Stimulated activated naive CD4-positive, alpha-beta T cell (primary cell): ENCODE data around the gene CDKAL1.
"Not testable (repeated sequence)": the region's sequence is repeated elsewhere in the genome, so short reads cannot be mapped to it uniquely, and the experiment has no call there.

Experiments used
- DNase-seq, 6 experiments: peaks; one replicate each; lab custom pipeline; 2025; lab: John Stamatoyannopoulos, UW

The CDKAL1 gene

DNA sequence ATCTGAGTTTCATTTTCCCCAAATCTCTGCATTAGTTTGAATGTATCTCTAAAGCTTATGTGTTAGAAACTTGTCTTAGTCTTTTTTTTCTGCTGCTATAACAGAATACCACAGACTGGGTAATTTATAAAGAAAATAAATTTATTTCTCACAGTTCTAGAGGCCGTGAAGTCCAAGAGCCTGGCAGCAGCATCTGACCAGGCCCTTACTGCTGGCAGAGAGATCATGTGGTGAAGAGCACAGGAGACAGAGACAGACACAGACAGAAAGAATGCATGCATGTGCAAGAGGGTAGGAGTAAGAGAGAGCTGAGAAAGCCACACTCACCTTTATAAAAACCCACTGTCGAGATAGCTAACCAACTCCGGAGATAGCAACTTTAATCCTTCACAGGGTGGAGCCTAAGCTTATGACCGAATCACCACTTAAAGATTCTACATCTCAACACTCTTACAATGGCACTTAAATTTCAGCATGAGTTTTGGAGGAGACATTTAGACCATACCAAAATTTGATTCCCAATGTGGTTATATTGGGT, 646.6 kb downstream of the CDKAL1 start:
- no peak for DNase-seq

DNA sequence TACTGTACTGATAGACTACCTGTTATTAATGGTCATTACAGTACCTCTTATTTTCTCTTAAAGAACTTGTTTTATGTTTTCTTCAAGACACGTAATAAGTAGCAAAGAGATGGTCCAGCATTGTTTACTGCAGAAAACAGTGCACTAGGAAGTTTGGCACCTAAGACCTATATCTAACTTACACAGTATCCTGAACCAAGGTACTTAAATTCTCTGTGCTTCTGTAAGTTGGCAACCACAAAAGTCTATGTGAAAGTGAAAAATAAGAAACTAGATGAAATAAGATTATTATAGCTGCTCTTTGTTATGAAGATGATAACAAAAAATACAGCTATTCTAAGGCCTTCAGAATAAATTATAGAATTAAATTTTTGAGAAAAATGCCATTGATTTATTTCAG, 647.6 kb downstream of the CDKAL1 start:
- no peak for DNase-seq

DNA sequence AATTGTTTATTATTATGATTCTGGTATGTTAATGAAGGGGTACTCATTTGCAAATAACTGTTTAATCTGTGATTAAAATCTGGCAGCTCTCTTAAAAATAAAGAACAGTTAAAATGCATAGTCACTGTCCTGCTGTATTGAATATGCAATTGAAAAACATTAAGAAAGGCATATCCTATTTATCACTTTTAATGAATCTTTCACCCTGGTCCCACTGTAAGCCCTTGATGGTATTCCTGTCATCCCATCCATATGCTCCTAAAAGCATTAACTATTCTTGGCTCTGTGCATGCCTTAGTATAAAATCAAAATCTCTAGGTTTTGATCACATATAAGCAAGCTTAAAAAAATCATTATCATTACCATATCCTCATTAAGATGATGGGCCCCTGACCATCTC, 648.3 kb downstream of the CDKAL1 start:
- DNase-seq: no peak

DNA sequence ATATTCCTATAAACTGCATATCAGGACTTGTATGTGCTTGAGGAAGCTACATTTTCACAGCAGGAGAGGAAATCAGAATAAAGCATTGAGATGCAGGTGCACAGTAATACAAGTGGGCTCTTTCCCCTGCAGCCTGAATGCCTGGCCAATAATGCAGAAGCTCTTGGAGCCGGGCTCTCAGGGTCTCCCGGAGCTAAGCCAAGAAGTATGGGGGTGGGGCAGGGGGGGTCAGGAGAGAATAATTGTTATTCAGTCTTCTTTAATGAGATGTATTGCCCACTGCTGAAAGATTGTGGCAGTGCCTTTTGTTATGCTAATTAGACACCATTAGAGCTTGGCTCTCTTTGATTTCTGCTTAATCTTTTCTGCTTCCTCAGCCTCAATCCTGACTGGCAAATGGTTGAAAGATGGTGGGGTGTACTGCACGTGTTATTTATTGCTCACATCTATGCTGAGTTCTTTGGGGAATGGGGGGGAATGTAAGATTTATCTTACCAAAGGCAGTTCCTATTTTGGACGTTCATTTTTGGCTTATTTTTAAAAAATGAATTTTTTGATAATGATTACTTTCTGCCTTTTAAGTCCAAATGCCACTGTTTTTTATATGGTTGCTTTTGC, 651.7 kb downstream of the CDKAL1 start:
- DNase-seq: no peak

DNA sequence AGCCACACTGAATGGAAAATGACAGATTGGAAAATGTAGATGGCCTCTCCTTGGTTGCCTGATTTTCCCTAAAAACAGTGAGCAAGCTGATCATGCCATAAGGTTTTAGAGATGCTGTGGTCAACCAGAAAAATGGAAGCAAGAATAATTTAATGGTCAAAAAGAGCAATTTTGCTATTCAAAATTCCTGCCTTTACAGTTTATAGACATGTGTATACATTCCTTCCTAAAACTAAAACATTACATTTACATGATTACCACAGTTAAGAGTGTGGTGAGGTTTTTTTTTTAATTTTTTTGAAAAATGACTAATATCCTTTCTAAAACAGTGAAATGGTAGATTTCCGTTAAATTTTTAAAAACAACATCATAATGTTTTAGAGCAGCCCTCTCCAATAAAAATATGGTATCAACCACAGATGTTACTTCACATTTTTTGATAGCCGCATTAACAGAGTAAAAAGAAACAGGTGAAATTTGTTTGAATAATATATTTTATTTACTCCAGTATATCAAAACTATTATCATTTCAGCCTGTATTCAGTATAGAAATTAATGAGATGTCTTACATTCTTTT, 652.3 kb downstream of the CDKAL1 start:
- DNase-seq: no peak

DNA sequence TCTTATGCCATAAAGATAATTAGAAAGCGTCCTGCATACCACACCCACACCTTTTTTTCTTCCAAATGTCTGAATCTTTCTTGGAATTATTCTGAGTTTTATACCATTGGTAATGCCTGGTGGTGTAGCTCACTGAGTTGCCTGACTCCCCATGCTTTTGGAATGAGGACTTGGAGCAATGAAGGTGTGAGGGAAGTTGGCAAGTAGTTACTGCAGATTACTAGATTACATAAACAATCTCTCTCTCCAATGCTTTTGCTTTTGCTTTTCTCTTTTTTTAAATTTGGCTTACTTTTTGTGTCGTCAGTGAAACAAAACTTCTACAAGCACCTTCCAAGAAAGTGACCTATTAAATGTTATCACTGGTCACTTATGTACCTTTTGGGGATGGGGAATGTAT, 653.2 kb downstream of the CDKAL1 start:
- no peak for DNase-seq

DNA sequence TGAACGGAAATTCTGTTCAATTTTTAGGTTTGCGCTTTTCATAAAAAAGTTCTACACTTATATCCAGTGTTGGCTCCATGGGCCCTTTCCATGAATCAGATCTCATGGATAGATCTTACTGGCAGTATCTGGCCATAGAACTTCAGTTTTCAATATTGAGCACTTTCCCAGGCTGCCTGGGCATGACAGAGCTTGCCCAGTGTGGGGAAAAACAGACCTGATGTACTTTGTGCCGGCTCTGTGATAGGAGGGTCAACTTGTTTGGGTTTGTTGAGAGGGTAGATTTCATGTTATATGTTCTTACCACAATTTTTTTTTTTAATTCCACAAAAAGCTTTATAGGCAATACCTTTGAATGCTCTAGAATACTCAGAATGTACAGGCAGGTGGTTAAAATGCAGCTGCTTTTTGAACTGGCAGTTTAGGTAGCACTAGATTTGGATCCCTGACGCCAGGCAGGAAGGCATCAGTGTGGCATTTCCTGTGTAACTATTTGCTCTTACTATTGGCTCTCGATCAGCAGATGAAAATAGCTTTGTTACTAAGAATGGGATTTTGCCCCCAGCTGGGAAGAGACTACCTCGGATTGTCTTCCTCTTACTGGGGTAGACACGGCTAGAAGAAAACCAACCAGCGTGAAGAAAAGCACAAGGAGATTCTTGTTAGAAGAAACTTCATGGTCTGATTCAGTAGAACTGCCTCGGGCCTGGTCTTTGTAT, 654.4 kb downstream of the CDKAL1 start:
- no peak for DNase-seq

DNA sequence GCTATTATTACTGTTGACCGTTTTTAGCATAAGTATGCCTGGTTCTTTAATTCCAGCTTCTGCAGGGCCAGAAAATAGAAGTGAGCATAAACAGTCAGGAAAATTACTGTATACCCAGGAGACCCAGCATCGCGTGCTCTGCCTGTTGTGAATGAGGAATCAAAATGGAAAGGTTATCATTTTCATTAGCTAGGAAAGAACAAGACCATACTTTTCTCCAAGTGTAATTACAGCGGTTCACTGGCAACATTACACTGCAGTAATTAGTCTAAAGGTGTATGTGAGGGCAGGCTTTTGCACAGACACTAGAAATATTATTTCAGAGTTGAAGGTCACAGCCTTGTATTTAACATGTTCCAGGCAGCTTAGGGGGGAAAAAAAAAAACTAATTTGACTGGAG, 655.5 kb downstream of the CDKAL1 start:
- DNase-seq: no peak

DNA sequence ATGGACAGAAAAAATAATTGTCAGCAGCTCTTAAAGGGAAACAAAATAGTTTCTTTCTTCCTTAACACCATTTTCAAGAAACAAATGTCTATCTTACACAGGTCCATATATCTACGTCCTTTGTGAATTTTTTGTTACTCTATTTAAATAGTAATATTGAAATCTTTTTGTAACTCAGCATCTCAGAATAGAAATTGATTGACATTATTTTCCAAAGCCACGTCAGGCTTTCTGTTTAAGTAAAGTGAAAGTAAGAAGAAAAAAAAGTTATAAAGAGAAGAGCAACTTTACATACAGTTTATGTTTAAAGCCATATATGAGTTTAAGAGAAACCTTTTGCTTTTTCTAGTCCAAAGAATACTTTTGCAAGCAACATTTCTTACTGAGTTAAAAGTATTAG, 656.4 kb downstream of the CDKAL1 start:
- DNase-seq: no peak

DNA sequence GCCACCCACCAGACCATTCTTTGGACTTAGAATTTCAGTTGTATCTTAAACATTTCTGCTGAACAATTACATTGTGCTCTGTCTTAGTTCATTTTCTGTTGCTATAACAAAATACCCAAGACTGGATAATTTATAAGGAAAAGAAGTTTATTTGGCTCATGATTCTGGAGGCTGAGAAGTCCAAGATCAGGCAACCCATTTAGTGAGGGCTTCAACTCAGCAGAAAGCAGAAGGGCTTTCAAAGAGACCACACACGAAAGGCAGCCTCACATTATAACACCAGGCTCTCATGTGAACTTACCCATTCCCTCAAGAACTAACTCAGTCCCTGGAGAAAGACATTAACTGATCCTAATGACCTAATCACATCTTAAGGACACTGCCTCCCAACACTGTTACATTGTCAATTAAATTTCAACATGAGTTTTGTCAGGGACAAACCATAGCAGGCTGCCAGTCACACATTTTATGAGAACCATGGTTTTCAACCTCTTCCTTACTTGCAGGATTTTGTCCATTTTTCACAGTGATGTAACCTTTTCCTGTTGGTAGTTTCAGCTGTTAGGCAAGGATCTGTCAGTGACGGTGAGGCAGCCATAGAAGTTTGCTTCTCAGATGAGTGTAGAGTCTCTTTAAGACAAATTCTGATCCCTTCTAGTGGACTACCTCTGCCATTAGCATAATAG, 659.7 kb downstream of the CDKAL1 start:
- no peak for DNase-seq

DNA sequence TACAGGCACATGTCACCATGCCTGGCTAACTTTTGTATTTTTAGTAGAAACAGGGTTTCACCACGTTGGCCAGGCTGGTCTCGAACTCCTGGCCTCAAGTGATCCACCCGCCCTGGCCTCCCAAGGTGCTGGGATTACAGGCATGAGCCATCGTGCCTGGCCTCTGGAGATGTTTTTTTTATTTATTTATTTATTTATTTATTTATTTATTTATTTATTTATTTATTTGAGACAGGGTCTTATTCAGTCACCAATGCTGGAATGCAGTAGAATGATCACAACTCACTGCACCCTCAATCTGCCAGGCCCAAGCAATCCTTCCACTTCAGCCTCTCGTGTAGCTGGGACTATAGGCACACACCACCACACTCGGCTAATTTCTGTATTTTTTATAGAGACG, 661.0 kb downstream of the CDKAL1 start:
- not testable (repeated sequence) for DNase-seq

DNA sequence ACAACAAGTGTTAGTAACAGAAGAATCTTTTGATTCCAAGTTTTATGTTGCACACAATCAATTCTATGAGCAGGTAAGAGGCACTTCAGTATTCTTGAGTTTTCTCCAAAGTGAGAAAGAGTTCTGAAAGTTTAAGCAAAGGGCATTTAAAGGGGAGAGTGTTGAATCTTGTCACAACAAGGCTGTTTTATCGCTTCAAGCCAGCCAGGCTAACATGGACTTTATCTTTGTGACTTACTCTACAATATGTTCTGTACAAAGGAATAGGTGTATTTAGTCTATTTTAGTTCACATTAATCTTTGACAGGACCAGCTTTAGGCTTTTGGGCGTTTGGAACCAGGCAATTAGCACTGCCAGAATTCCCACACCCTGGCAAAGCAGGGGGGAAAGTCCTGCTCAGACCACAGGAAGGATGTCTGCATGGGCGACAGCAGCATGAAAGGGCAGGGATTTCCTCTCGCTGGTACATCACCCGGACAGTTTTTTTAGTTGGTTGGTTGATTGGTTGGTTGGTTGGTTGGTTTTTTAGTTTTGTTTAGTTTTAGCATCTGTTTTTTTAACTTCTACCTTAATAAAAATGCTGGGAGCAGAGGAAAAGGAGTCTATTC, 663.9 kb downstream of the CDKAL1 start:
- DNase-seq: no peak

DNA sequence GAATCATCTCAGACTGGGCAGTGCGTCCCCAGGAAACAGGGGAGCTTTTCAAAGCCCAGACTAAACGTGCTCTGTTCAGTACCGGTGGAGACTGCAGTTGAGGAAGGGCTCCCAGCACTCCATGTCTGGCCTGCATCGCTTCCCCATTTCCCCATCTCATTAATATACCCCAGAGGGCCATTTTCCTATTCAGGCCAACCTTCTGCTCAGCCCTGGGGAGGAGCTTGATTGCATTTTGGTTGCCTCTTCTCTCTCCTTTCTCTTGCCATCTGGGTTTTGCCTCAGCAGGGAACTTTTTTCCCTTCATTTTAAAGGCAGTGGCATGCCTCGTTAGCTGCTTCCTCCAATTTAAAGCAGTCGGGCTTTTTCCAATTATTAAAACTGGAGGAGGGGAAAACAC, 665.0 kb downstream of the CDKAL1 start:
- DNase-seq: no peak

DNA sequence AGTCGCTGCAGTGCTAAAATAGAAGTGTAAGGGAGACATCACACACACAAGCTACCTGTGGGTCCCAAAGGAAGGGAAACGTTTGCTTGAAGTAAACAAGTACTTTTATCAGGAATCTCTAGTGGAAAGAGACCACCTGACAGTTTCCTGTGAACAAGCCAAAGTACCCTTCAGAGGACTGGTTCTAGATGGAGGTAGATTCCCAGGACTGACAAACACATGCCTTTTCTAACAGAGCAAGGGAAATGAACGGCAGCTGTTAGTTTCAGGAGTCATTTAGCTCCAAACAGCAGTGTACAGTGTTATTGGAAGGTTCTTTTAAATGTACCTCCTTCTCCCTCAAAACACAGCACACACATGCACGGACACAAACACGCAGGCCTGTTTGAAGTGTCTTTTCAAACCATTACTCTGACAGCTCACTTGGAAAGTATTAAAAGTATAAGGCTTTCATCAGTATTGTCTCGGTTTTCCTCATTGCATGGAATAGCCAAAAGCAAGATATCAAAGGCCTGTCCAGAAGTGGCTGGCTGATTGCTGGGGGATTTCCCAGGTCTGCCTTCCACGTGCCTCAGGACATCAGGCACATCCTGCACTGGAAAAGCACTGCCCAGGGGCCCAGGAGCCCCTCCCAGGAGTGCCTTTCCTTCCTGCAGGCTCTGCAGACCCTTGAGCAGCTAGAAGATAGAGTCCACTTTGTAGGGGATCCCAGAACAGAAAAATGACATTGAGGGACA, 666.0 kb downstream of the CDKAL1 start:
- DNase-seq: no peak

DNA sequence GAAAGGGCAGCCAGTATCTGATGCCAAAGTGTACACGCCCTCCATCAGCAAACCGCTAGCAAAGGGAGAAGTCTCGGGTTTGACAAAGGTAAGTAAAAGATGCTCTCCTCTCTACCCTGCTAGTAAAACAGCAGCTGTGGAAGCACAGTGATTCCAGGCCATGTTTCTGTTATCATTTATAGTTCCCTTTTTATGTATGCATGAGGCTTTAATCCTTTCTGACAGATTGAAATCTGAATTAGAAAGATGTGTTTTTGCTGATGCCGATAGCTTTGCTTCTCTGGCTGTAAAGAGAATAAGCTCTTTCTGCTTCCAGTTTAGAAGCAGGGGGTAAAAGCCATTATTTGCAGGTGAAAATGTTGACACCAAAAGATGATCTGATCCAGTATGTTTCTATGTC, 666.9 kb downstream of the CDKAL1 start:
- DNase-seq: no peak

DNA sequence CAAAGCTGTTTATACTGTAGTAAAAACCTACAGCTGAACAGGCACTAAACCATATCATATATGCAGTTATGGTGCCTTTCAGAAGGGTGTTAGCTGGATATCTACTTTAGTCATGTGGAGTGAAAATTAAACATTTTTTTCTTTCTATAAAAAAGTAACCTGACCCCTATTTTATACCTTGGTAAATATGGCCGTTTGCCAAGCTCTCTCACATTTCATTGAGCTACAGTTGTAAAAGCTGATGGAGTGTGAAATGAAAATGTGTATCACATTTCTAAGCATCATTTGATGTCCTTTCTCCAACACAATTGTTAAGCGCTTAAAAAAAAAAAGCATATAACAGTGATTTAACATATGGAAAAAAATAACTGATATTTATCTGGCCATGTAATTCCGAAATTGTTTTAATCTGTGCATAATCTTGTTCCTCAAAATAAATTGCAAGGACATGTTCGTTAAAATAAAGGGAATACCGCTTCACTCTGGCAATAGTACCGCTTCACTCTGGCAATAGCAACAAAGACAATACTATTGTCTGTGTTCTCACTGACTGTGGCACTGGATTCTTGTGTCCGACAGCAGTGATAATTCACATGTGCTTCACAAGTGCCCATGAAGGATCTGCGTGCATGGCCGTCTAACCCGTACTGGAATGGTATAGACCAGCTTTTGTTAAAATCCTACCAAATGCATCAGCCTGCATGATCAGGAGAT, 667.5 kb downstream of the CDKAL1 start:
- no peak for DNase-seq

DNA sequence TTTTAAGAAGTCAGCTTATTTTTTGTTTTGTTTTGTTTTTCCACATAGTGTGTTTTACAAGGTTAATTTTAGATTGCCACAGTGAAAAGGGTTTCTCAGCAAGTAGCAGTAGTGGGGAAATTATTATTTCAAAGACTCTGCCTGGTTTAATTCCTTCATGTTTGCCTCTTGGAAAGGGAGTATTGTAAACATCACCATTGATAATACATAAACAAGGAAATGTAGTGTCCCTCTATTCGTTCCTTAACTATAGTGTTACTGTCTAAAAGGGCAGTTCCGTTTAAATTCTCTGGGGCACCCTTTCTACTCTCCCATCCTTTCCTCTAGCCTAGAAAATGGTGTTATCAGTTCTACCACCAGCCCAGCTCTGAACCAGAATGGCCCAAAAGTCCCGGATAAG, 668.3 kb downstream of the CDKAL1 start:
- no peak for DNase-seq

DNA sequence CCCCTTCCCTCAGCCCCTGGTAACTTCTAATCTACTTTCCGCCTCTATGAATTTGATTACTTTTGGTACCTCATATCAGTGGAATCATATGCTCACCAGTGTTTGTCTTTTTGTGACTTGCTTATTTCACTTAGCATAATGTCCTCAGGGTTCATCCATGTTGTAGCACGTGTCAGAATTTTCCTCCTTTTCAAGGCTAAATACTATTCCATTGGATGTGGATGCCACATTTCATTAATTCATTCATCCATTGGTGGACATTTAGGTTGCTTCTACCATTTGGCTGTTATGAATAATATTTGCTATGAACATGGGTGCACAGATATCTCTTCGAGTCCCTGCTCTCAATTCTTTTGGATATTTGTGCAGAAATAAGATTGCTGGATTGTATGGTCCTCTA, 670.7 kb downstream of the CDKAL1 start:
- DNase-seq: no peak

DNA sequence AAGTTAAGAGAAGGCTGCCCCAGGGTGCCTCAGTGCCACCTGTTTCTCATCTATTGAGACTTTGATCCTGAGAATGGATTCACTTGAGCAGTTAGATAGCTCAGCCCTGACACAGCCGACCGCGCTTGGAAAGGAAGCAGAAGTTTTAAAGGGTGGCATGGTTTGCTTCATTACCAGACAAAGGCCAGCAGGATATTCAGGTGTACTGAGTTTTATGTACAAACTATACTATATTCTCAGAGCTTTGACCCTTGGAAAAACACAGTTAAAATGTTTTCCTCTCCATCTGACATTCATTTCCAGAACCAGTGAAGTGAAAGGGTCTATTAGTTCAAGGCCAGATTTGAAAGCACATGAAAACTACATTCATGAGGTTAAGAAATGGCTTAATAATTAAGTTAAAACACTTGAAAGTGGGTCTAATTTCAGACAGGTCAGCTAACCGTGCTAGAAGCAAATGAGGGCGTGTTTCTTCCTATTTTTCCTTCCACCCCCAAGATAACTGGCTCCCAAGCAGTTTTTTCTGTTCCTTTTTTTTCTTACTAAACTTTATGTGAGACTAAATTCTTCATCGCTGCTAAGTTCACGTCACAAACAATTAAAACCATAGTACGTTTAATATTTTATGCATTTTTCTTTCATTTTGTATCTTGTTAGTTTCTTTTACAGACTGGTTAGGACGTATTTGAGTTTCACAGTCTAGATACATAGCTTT, 674.0 kb downstream of the CDKAL1 start:
- no peak for DNase-seq

DNA sequence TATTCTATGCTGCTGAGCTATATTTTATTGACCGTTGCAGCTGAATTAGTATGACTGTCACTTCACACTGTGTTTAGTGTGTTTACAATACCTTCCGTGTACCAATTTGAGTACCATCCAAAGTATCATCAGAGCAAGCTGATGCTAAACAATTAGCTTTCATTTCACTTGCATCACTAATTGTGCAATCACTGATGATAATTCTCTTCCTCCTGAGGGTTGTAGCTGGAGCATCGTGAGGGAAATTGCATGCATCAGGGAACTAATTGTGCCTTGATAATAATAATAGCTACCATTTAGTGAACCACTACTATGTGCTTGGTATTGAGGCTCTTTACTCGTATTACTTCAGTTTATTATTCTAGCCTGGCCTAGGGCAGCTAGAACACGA, 674.5 kb downstream of the CDKAL1 start:
- no peak for DNase-seq
